GM21390 (cell line): Measurements from ENCODE around the gene RALGDS.
"Not testable (repeated sequence)": the region's sequence is repeated elsewhere in the genome, so short reads cannot be mapped to it uniquely, and the experiment has no call there.

ENCODE experiments used
- ATAC-seq: cut with Tn5 transposase; IDR thresholded peaks from one replicate; pipeline ENCODE4 v1.9.1; 2021; ENCODE audit not compliant: unreplicated experiment

RALGDS gene

DNA sequence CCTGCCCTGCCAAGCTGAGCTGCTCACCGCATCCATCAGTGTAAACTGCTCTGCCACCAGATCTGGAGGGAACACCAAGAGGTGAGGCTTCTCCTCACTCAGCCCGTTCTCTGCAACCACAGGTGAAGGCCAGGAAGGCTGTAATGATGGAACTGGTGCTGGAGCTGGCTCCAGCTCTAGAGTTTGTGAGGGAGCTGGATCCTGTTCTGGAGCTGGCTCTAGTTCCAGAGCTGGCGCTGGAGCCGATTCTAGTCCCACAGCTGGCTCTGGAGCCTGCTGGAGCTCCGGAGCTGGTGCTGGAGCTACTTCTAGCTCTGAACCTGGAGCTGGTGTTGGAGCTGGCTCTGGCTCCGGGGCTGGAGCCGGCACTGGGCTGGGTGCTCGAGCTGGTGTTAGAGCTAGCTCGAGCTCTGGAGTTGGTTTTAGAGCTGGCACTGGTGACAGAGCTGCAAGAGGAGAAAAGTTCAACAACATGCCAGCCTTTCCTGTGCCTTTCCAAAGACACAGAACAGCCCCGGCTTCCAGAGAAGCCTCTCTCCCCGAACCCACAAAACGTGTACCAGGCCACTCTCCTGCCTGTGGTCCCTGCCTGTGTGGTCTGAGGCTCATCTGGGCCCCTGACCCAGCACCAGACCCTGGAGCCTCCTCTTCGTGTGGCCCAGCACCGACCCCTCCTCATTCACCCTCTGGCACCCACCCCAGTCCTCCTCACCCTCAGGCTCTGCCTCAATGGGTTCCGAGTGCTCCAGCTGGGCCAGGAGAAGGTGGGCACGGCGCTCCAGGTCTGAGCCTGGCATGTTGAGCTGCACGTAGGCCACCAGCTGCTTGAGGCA lies 12.9 kb downstream of the RALGDS start:
- no peak for ATAC-seq

DNA sequence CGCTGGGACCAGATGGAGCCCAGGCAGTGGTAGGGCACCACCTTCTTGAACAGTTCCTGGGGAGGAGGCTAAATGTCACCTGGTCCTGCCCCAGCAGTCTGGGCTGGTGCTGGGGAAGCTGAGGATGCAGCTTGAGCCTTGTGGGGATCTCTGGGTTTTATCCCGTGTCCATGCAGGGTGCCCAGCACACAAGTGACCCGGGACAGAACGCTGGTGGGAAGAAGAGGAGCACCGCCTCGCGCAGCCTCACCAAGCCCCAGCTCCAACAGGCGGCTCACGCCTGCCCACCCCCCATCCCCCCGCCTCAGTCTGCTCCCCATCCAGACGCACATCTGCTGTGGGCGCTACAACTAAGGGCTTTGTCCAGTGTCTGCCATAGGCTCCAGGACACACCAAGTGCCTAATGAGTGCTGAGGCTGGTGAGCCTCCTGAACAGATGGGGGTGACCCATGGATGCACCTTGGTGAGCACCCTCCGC lies 13.8 kb downstream of the RALGDS start:
- ATAC-seq, result no peak

DNA sequence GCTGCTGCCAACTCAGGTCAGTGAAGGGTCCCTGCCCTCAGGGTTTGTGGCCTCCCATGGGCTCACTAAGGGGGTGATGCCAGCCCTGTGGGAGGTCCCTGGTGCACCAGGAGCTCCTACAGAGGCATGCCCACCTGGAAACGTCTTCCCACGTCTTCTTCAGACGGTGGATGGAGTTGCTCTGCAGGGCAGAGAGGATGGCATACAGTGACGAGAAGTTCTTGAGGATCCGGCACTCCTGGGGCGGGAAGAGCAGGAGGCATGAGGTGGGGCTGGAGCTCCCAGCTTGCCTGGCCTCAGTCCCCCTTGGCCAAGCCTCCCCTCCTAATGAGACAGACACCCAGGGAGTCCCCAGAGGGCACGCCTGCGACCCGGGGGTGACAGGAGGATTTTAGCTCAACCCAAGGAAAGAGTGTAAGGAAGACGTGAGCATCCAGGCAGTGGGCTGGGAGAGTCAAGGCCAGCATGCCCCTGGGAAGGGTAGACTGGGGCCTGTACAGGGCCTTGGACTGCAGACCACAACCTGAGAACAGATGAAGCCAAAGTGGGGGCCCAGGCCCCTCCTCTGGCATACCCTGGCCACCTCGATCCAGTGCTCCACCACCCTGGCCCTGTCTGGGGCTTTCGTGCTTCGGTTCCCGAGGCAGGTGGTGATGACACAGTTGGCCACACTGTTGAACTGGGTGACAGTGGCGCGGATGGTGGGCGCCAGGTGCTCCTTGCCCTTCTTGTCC lies 14.4 kb downstream of the RALGDS start:
- no peak for ATAC-seq

DNA sequence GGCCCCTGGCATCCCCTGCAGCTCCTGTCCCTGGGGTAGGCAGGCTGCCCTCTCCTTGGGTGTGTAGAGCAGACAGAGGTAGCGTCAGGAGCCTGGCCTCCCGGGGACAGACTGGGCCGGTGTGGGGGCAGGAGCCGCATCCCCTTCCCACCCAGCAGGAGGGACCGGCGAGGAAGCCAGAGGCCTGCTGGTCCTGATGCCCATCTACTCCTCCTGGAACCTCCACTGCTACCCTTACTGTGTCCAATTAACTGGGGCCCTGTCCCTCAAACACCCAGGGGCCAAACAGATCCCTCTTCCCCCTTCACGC lies 15.6 kb downstream of the RALGDS start:
- ATAC-seq, result no peak

DNA sequence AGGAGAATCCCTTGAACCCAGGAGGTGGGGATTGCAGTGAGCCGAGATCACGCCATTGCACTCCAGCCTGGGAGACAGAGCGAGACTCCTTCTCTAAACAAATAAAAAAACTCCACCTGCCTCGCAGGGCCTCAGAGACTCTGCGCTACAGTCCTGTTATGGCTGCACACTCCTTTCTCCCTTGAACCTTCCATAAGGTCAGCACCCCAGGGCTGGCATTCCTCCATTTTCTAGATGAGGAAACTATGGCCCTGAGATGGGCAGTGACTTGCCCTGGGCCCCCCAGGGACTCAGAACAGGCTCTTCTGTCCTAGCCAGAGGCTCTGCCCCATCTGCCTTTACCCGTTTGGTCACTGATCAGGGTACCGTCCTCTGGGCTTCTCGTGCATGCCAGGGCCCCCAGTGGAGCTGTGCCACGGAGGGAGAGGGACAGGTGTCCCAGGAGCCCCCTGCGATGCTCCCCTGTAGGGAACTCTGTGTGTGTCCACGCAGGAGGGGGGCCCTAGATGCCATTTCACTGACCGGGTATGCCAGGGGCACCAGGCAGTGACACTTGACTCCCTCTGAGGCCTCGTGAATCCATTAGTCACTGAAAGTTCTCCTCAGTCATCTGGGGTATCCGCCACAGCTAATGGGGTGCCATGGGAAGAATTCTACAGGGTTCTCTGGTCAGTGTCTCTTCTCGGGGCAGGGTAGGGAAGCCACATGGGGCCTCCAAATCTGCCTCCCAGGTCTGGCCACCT lies 16.2 kb downstream of the RALGDS start:
- ATAC-seq, result no peak

DNA sequence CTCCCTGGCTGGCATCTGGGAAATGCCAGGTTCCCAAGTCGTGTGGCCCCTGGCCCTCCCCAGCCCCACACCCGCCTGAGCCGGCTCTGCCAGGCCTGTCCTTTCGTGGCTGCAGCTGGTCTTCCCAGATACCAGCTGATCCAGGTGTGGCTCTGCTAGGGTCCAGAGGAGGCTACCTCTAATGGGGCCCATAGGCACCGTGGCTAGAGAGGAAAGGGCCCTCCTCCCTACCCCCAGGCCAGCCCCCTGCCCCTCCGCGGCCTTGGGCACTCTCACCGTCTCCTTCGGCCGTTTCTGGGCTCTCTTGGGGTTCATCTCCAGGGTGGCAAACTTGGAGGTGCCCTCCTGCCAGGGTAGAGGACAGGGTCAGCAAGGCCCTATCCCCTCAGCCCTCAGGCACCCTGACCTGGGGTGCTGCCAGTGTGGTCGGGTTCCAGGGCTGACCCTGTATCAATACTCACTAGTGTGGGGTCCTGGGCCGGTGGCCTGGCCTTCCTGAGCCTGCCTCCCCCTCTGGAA lies 17.0 kb downstream of the RALGDS start:
- no peak for ATAC-seq

DNA sequence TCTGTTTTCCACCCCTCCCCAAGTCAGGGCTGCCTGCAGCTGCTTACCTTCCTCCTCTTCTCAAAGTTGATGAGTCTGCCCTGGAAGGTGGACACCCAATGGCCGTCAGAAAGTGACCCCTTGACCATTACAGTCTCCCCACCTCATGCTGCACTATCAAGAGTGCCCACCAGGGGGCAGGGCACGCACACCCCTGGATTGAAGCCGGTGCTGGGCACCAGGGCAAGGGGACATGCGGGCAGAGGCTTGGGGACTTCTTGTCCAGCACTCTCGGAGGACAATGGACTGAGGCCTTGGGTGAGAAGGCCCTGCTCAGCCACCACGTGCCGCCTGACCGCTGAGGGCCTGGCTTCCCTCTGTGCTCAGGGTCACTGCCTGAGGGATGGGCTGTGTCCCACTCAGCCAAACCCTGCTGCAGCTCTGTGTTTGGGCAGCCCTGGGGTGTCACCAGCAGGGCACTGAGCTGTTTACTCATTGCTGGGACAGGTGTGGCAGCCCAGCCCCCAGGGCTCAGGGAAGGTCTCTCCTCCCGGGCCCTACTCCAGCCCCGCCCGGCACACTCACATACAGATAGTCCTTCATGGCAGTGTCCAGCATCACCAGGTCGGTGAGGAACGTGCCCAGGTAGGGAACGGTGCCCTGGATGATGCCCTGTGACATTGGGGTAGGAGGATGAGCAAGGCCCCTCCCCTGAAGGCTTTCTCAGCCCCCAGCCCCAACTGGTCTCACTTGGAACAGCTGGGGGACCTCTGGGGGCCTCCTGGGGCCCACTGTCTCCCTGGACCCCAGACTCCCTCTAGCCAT lies 17.7 kb downstream of the RALGDS start:
- ATAC-seq, result no peak

DNA sequence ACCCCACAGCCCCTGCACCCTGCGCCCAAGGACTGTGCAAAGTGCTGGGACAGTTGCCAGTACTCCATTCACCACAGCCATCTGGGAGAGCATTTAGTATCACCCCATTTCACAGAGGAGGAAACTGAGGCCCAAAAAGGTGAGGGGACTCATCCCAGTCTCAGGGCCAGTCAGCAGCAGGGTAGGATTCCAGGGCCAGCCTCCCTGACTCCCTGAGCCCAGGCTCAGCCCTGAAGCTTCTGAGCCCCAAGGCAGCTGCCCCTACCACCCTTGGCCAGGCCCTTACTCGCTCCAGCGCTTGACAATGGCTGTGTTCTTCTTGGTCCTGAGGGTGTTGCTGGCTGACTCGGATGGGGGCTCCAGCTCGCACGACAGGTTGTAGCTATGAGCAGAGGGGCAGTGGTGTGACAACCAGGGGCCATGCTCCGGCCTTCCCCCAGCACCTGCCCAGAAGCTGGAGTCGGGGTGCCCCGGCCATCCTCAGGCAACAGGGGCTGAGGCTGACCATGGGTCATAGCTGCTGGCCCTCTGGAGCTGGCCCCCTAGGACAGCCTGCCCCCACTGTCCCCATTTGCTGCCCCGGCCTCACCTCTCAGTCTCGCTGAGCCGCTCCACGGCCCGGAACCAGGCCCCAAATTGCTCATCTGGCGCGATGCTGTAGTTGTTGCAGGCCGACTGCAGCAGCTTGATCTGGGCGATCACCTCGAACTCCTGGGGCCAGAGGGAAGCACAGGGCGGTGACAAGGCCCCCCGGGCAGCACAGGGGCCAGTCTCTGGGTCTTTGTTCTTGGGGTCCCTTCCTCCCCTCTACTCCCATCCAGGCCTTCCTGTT lies 18.6 kb downstream of the RALGDS start:
- ATAC-seq, result no peak

DNA sequence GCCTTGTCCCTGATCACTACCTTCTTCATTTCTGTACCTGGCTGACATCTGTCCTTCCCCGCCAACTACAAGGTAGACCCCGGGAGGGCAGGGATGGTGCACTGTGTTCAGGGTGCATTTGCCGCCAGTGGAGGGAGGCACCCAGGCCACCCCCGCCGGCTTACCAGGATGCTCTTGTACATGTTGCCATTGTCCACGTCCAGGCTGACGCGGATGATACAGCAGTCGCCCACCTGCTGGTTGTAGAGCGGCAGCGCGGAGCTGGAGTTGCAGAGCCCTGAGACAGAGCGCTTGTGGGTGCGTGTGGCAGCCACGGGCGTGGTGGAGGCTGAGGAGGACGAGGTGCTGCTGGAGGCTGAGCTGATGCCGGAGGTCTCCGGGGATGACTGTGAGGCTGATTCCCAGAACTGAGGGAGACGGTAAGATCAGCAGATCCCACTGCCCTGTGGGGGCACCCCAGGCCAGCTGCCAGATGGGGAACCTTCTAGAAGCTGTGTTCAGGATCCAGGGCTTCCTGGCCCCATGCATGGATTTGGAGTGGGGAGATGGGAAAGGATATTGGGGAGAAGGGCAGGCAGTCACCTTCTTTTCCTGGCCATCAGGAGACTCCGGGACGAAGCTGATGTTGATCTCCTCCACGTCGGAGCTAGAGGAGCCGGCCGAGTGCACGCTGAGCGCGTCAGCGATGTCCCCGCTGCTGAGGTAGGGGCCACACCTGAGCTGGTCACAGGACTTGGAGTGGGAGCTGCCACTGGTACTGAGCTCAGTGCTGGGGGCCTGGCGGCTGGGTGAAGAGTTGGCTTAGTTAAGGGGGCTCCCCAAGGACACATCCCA lies 19.5 kb downstream of the RALGDS start:
- ATAC-seq, result no peak

DNA sequence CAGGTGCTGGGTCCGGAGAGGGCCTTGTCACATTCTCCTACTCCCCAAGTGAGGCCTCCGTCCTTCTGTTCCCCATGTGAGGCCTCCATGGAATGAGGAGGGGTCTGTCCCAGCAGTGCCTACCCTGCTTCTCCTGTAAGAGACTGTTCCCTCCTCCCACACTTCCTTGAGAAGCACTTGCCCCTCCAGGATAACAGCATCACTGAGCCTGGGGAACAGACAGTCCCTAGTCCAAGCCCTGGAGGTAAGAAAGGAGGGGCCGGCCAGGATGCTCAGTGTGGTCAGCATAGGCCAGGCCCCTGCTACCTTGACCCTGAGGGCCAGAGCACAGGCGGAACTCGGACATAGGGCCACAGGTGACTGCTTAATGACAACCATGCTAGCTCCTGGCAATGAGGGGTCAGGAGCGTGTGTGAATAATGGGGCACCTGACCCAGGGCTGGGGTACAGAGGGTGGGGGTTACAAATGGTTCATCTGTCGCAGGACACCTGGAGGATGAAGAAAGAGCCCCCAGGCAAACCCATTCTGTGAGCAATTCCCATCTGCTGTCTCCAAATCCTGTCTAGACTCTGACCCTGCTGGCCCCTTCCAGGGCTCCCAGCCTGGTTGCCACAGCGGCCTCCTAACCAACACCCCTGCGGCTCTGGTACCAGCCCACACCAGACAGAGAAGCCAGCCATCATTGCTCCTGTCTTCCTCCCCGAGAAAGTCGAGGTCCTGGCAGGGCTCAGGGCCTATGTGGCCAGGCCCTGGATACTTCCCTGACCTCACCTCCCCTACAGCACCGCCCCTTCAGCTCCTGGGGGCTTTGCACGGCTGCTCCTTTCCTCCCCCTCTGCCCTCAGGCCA lies 20.3 kb downstream of the RALGDS start:
- ATAC-seq, result no peak

DNA sequence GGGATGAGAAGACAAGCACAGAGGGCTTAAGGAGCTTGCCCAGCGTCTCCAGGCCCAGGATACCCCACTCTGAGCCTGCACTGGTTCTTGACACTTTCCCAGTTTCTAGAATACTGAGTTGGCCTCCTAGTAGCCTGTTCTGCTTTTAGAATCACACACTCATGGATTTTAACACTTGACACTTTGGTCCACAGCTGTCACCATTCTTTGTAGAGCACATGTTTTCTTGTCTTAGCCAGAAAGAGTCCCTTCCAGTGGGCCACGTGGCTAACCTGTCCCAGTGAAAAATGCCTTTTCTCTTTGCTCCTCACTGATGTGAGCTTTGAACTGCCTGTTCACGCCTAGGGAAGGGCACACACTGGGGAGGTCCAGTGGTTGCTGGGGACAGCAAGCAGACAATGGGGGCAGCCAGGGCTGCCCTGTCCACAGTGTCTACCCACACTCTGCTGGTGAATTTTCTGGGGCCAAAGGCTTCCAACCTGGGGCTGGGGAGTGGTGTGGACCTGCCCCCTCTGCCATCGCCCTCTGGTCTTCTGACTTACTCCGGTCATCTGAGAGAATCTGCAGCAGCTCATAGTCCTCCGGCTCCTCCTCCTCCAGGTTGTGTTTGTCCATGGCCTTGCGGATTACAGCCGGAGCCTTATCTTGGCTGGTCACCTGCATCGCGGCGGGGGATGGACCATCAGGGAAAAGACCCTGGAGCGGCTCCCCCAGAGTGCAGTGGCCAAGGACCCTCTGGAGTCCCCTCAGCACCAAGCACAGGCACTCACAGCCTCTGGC lies 21.1 kb downstream of the RALGDS start:
- ATAC-seq, result no peak

DNA sequence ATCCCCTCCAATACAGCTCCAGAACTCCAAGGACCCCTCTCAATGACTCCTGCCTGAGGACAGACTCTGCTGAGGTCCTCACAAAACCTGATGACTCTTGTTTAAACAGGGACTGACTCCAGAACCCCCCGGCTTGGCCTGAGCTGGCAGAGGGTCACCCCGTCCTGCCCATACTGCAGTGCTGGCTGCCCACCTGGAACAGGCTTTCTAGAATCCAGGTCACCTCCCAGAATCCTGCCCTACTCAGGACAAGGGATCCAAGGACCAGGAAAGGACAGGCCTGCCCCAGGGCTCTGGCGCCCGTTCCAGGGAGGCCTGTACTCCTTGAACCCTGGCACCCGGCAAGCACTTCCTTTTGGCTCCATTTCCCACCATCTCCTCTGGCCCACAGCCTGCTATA lies 22.2 kb downstream of the RALGDS start:
- no peak for ATAC-seq

DNA sequence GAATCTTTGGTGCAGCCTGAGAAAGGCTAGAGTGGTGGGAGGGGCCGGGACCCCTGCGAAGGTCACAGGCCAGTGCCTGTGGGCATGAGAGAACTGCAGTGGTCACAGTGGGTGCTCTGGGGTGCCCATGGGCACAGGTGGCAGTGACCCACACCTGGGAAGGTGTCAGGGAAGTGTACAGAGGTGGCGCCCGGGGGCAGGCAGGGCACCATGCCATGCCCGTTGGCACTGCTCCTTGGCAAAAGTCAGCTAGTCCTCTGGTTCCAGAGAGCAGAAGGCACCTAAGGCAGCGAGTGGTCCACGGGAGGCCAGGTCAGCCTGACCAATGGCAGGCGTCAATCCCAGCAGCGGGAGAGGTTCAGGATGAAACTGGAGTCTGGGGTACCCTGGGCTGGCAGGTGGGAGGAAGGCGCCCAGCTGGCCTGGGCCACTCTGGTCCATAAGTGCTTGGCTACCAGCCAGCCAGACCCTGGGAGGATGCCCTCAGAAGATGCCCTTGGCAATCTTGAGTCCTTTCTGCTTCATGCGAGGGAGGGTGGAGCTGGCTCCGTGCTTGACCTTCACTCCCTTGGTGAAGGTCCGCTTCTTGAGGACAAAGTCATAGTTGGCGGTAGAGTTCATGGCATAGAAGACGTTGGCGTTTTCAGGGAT lies 22.8 kb downstream of the RALGDS start:
- no peak for ATAC-seq

DNA sequence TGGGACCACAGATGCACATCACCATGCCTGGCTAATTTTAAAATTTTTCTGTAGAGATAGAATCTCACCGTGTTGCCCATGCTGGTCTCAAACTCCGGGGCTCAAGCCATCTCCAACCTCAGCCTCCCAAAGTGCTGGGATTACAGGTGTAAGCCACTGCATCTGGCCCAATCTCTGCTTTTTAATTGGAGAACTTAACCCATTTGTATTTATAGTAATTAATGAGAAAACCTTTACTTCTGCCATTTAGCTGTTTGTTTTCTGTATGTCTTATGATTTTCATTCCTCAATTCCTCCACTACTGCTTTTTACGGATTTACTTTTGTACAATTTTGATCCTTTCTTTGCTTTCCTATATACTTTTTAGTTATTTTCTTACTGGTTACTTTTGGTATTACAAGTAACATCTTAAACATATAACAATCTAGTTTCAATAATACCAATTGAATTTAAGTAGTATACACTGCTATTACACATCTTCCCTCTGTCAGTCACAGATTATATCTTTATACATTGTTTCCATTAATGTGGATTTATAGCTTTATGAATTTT lies 26.1 kb downstream of the RALGDS start:
- no peak for ATAC-seq

DNA sequence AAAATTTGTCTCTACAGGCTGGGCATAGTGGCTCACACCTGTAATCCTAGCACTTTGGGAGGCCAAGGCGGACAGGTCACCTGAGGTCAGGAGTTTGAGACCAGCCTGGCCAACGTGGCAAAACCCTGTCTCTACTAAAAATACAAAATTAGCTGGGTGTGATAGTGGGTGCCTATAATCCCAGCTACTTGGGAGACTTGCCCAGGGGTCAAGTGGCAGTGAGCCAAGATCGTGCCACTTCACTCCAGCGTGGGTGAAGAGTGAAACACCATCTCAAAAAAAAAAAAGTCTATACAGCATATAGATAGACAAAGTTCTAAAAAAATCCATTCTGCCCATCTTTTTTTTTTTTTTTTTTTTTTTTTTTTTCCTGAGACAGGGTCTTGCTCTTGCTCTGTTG lies 26.7 kb downstream of the RALGDS start:
- not testable (repeated sequence) for ATAC-seq

DNA sequence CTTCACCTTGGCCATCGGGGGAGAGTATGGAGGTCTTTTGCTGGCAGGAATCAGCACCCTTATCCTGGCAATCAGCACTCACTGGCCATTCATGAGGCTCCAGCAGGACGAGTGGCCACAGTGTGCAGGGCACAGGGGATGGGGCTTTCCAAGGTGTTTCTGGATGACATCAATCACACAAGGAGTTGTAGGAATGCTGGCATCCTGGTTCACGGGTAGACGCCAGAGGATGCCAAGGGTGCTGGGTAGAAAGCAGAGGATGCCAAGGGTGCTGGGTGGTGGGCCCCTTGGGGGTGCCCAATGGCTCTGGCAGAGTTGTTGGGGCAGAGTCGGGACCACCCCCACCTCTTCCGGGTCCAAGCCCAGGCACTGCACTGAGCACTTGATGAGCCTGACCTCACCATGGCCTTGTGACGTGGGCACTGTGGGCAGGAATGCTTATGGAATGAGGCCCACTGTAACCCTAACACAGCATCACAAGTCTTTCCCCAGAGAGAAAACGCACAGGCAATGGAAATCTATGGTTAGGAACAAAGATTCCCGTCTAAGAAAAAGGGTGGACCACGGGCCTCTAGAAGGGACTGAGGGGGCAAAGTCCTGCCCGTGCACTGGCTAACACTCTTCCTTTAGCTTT lies 30.2 kb downstream of the RALGDS start:
- no peak for ATAC-seq
